B cell (primary cell): ENCODE results near the gene FAHD2A. TPM values are rescaled to one million over a fixed set of nuclear protein-coding genes. Genes with fewer than 3 reads are reported as not detected.
"Not testable (repeated sequence)": the region's sequence is repeated elsewhere in the genome, so short reads cannot be mapped to it uniquely, and the experiment has no call there.

Experiments used
- ATAC-seq: fragments of 200-7000 bp; cut with Tn5 transposase; one replicate; pipeline ENCODE4 v1.10.0; 2021; ENCODE audit warnings: low read depth, mild to moderate bottlenecking, moderate number of reproducible peaks, moderate library complexity
- CTCF ChIA-PET: fragments of 350-600 bp; sonication (Branson Sonifier 250); formaldehyde crosslinking; loops from one replicate; lab custom pipeline; 2021; ENCODE audit warnings: antibody characterized with exemption, inconsistent platforms; lab: Charles Lee
- POLR2A ChIA-PET: fragments of 350-600 bp; sonication (Branson Sonifier 250); formaldehyde crosslinking; loops from one replicate; lab custom pipeline; 2021; ENCODE audit warnings: antibody characterized with exemption; lab: Charles Lee
- DNase-seq: peaks from one replicate; pipeline ENCODE4 v3.0.0; 2013
- H2AFZ ChIP-seq: 2 replicates; pipeline ENCODE4 v1.6.1; 2012; ENCODE audit warnings: mild to moderate bottlenecking, low read depth, low read length; ENCODE audit not compliant: insufficient read depth, poor library complexity, severe bottlenecking
- H3K27ac ChIP-seq, 2 donors: 1 replicate in 1 of 2; 2 replicates in 1 of 2; pipeline ENCODE4 v1.5.1; 2012 to 2013; ENCODE audit warnings: low read length in 2 of 2, mild to moderate bottlenecking in 2 of 2, moderate library complexity in 1 of 2
- H3K27me3 ChIP-seq, 4 experiments: fragments of 200-600 bp in 1 of 4; sonication (generic) in 1 of 4; replicated peaks in 1 of 4; 1 replicate in 2 of 4; 2 replicates in 2 of 4; pipeline versions ENCODE4 v1.6.1 to v1.7.0; 2013 to 2016; ENCODE audit warnings: low read length in 3 of 4, mild to moderate bottlenecking in 2 of 4, mixed read lengths in 1 of 4, moderate library complexity in 1 of 4; ENCODE audit not compliant: insufficient read depth in 4 of 4, control insufficient read depth in 3 of 4; ENCODE audit errors: control extremely low read depth in 1 of 4
- H3K36me3 ChIP-seq, 2 experiments: replicated peaks in 1 of 2; 1 replicate in 1 of 2; 2 replicates in 1 of 2; pipeline versions ENCODE4 v1.6.1 to v1.7.1; 2013; ENCODE audit warnings: low read length in 1 of 2; ENCODE audit not compliant: insufficient read depth in 2 of 2, control insufficient read depth in 1 of 2; ENCODE audit errors: control extremely low read depth in 1 of 2, extremely low read depth in 1 of 2
- H3K4me1 ChIP-seq, 2 donors: fragments of 200-600 bp in 1 of 2; sonication (generic) in 1 of 2; 1 replicate in 1 of 2; 2 replicates in 1 of 2; pipeline versions ENCODE4 v1.5.1 to v1.6.1; 2013 to 2017; ENCODE audit warnings: low read length in 2 of 2; ENCODE audit not compliant: control insufficient read depth in 2 of 2, insufficient read depth in 2 of 2
- H3K4me2 ChIP-seq: replicated peaks from 2 replicates; pipeline ENCODE3; 2012; ENCODE audit warnings: mild to moderate bottlenecking, low read depth, low read length; ENCODE audit not compliant: poor library complexity, severe bottlenecking
- H3K4me3 ChIP-seq, 5 experiments: fragments of 200-600 bp in 1 of 5; sonication (generic) in 1 of 5; 1 replicate in 3 of 5; 2 replicates in 2 of 5; pipeline versions ENCODE4 v1.5.1 to v1.7.0; 2011 to 2016; ENCODE audit warnings: low read length in 4 of 5, mild to moderate bottlenecking in 4 of 5, low read depth in 2 of 5, control low read depth in 1 of 5, moderate library complexity in 1 of 5; ENCODE audit not compliant: insufficient read depth in 1 of 5; ENCODE audit errors: control extremely low read depth in 1 of 5, extremely low read depth in 1 of 5
- H3K79me2 ChIP-seq: fragments of 200-600 bp; sonication (generic); one replicate; pipeline ENCODE4 v1.6.0; 2016; ENCODE audit warnings: low read length; ENCODE audit not compliant: control insufficient read depth, insufficient read depth
- H3K9ac ChIP-seq: fragments of 200-600 bp; sonication (generic); 2 replicates; pipeline ENCODE4 v1.6.1; 2017; ENCODE audit warnings: mild to moderate bottlenecking, low read length, moderate library complexity
- H3K9me3 ChIP-seq, 3 donors: one replicate each; pipeline versions ENCODE4 v1.6.1 to v1.7.1; 2013; ENCODE audit warnings: low read length in 2 of 3; ENCODE audit not compliant: control insufficient read depth in 2 of 3, insufficient read depth in 1 of 3; ENCODE audit errors: control extremely low read depth in 1 of 3
- H4K20me1 ChIP-seq: 2 replicates; pipeline ENCODE4 v1.6.0; 2012; ENCODE audit warnings: mild to moderate bottlenecking, low read length; ENCODE audit not compliant: insufficient read depth, control insufficient read depth, poor library complexity, severe bottlenecking
- H3K27ac Mint-ChIP-seq: one replicate; pipeline ENCODE4 v1.8.0; 2021; ENCODE audit warnings: mixed read lengths
- H3K27me3 Mint-ChIP-seq: one replicate; pipeline ENCODE4 v1.8.0; 2021; ENCODE audit warnings: mixed read lengths
- H3K4me1 Mint-ChIP-seq: one replicate; pipeline ENCODE4 v1.8.0; 2021; ENCODE audit warnings: mixed read lengths
- H3K4me3 Mint-ChIP-seq: one replicate; pipeline ENCODE4 v1.8.0; 2021; ENCODE audit warnings: mixed read lengths
- H3K9me3 Mint-ChIP-seq: one replicate; pipeline ENCODE4 v1.8.0; 2022; ENCODE audit warnings: mixed read lengths; ENCODE audit not compliant: insufficient read depth
- WGBS: methylation state at CpG from one replicate; pipeline ENCODE4 v1.1.5; 2013; ENCODE audit warnings: missing lambda C conversion rate; ENCODE audit not compliant: insufficient coverage; 5-methylcytosine and 5-hydroxymethylcytosine counted together
- intact Hi-C: fragments of 100-400 bp; cut with micrococcal nuclease; formaldehyde crosslinking; loops from one replicate; pipeline ENCODE4 v1.10.0; 2022
- polyA plus RNA-seq: library from polyadenylated mRNA; depleted of rRNA; stranded (reverse); fragments of >200 nt; gene quantifications from 2 replicates; pipeline ENCODE4 v1.2.3, GENCODE V29; 2012
- total RNA-seq, 2 donors: library from RNA; stranded (reverse); fragments of 120-200 nt in 1 of 2; gene quantifications; 1 replicate in 1 of 2; 2 replicates in 1 of 2; pipeline versions ENCODE4 v1.2.3 to v1.2.4, GENCODE V29; 2013 to 2022

Gene FAHD2A
- total and polyA plus RNA-seq, 2 donors (not counting 1 experiment from before 2014, with no cell fraction given), result 18.3 to 22.9 TPM

DNA sequence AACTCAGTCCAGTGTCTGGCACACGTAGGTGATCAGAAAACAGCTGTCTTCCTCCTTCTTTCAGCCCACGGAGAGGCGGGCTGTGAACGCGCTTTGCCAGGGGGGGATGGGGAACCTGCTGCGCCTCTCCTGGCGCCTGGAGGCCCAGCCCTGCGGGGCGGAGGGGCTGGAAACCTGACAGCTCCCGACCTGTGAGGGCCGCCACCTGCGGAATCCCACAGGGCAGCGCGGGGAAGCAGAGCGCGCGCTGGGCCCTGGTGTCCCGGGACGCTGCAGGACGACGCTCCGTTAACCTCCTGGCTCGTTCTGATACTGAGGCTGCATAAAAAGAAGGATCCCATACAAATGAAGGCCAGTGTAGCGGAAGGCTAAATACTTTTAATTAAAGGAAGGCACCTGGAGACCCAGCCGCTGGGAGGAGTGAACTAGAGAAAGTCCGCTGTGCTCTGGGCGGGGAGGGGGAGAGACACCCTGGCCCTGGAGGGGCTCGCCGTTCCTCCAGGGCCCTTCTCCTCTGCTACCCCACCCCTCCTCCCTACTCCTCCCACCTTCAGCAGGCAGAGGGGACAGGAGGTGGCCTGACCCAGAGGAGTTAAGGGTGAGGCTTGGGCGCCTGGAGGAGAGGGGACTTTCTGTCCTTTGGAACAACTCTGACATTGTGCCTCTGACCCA lies 24.8 kb downstream of the FAHD2A start:
- H4K20me1 ChIP-seq, DNase-seq, H3K27ac ChIP-seq, H3K36me3 ChIP-seq, intact Hi-C loops, H3K9me3 Mint-ChIP-seq, H2AFZ ChIP-seq, H3K4me2 ChIP-seq, H3K9ac ChIP-seq, H3K27me3 ChIP-seq, ATAC-seq, H3K4me1 Mint-ChIP-seq, H3K9me3 ChIP-seq, POLR2A ChIA-PET, H3K27ac Mint-ChIP-seq, H3K4me1 ChIP-seq, H3K4me3 ChIP-seq, H3K4me3 Mint-ChIP-seq, H3K27me3 Mint-ChIP-seq, H3K79me2 ChIP-seq, CTCF ChIA-PET: not testable (repeated sequence)
- WGBS, result no CpG with 5 or more reads among the region's 30 CpGs

DNA sequence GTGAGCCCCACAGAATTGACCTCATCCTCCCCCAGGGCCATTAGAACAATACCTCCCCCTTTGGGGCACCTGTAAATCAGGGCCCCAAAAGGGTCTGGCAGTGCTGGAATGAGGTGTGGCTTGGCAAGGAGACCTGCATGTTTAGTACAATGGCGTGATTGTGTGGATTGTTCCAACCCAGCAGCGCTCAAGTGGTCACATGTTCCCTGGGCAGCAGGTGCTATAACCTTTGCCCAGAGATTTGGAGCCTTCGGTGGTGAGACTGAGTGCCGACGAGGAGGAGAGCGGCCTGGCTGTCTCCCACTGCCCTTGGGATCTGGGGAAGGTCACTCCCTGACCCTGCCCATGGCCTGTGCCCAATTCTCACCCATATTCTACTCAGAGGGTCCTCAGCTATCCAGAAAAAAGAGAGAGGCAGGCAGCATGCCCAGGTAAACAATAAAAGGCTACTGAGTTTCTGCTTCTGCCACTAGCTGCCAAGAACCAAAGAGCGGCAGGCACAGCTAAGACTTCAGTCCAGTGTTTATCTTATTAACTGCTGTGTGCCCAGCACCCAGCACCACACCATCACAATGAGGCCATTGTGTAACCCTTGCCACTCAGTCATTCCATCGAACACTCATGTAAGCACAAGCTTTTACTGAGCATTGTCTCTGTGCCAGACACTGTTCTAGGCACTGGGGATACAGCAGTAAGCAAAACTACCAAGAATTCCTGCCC lies 27.4 kb downstream of the FAHD2A start:
- not testable (repeated sequence) for H3K27me3 ChIP-seq, H3K4me2 ChIP-seq
- WGBS, result no CpG with 5 or more reads among the region's 8 CpGs

DNA sequence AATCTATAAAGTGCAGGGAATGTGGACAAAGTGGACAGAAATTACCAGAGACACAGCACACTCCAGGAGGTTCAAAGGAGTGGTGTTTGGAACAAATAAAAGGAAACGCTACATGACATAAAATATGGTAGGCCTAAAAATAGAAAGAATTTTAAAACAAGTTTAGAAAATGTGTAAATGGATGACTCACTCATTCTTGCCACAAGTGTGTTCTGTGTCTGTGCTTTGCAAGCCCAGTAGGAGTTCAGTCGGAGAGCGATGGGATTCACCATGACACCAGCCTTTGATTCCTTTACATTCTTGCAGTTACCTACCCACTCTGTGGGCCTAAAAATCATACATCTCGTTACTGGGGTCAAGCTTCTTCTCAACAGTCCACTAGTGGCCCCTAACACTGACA lies 30.9 kb downstream of the FAHD2A start:
- H3K9me3 Mint-ChIP-seq, POLR2A ChIA-PET, H3K4me1 Mint-ChIP-seq, H3K36me3 ChIP-seq, intact Hi-C loops, DNase-seq, H3K4me2 ChIP-seq, H3K4me3 Mint-ChIP-seq, H2AFZ ChIP-seq, H3K27ac Mint-ChIP-seq, H3K79me2 ChIP-seq, H3K27me3 Mint-ChIP-seq, ATAC-seq, CTCF ChIA-PET, H3K9me3 ChIP-seq, H3K27me3 ChIP-seq, H3K4me1 ChIP-seq, H3K27ac ChIP-seq, H4K20me1 ChIP-seq, H3K4me3 ChIP-seq, H3K9ac ChIP-seq: not testable (repeated sequence)
- WGBS, result no CpG with 5 or more reads among the region's 4 CpGs

More for the DNA sequence above, 27.4 kb downstream of the FAHD2A start:
- H3K4me1 ChIP-seq, H3K27ac Mint-ChIP-seq, H4K20me1 ChIP-seq, H3K36me3 ChIP-seq, H2AFZ ChIP-seq, ATAC-seq, H3K4me3 ChIP-seq, intact Hi-C loops, CTCF ChIA-PET, H3K9me3 ChIP-seq, H3K4me3 Mint-ChIP-seq, H3K9me3 Mint-ChIP-seq, DNase-seq, H3K79me2 ChIP-seq, H3K4me1 Mint-ChIP-seq, H3K27ac ChIP-seq, POLR2A ChIA-PET, H3K27me3 Mint-ChIP-seq, H3K9ac ChIP-seq: not testable (repeated sequence)

DNA sequence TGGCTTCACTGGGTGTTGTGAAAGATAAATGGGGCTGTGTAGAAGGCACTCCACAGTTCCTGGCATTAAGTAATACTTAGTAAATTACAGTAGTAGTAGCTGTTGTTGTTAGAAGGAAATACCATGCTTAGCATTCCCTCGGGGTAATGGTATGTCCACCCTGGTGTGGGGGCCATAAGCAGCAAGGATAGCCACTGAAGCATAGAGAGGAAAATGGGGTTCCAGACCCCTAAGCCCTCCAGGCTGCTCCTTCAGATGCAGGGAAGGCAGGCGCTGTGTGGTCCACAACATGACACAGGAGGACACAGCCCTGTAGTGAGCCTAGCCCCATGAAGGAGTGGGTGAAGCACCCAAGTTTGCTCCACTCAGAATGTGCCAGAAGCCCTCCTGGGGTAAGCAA lies 31.5 kb downstream of the FAHD2A start:
- H3K27me3 ChIP-seq, H3K4me3 Mint-ChIP-seq, H3K79me2 ChIP-seq, H4K20me1 ChIP-seq, DNase-seq, H3K27me3 Mint-ChIP-seq, H3K27ac Mint-ChIP-seq, ATAC-seq, H3K4me2 ChIP-seq, H3K9ac ChIP-seq, H3K4me3 ChIP-seq, H3K9me3 ChIP-seq, POLR2A ChIA-PET, H3K4me1 Mint-ChIP-seq, CTCF ChIA-PET, H3K36me3 ChIP-seq, H3K9me3 Mint-ChIP-seq, intact Hi-C loops, H3K27ac ChIP-seq, H3K4me1 ChIP-seq, H2AFZ ChIP-seq: not testable (repeated sequence)
- no CpG with 5 or more reads among the region's 2 CpGs for WGBS
